Ovary (tissue), 3 donors: ENCODE measurements around the gene IFNW1.
A peak's percentile ranks its signal among the peaks of the same experiment; 100 is the strongest.

Experiments used
- EP300 ChIP-seq: sonication (generic); formaldehyde crosslinking; IDR thresholded peaks from one replicate; pipeline ENCODE4 v1.6.1; 2017; ENCODE audit warnings: antibody characterized with exemption
- POLR2A ChIP-seq: fragments of 450-650 bp; IDR thresholded peaks from one replicate; pipeline ENCODE4 v1.6.1; 2017; ENCODE audit warnings: antibody characterized with exemption, mild to moderate bottlenecking, moderate library complexity
- TF ChIP-seq, protein P1 (sequence below), 3 donors: fragments of 450-650 bp in 2 of 3; fragments of 200-600 bp in 1 of 3; IDR thresholded peaks; one replicate each; pipeline versions ENCODE4 v1.5.1 to v1.8.0; 2016 to 2022; ENCODE audit warnings: antibody characterized with exemption in 3 of 3, mild to moderate bottlenecking in 1 of 3
- donor health status: DM: no; HTN: no; CAD: no.

DNA sequence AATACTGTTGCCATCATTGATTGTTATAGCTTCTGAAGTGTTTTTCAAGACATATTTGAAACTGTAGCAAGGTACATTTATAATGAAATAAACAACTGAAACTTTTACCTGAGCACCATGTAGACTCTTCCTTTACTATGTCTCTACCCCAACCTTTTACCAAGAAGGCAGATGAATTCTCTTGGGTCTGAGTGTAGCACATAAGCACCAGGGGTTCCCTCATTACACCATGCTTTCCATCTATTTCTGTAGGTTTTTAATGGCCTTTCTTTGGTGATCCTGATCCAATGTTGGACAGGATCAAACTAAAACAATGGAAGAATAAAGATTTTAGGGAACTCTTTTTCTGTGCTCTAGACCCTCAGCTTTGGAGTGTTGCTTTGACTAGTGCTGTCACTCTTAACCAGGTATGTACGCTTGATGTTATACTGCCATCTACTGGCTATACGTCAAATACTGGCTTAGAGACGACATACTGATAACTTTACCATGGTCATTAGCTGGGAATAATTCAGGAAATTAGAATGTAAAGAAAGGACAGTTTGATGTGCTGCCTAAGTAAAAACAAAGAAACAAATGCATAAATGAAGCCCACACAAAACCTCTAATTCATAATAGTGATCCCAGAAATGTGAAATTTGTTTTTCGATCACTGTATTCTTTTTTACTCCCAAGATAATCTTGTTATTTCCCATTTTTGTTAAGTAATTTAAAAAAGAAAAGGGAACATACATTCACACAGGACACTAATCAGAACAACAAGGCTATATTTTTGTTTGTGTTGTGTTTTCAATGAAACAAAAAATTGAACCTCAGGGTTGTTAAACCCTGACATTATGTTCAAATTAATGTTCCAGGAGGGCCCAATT lies 30.7 kb downstream of the IFNW1 start:
- TF ChIP-seq, protein P1, sequence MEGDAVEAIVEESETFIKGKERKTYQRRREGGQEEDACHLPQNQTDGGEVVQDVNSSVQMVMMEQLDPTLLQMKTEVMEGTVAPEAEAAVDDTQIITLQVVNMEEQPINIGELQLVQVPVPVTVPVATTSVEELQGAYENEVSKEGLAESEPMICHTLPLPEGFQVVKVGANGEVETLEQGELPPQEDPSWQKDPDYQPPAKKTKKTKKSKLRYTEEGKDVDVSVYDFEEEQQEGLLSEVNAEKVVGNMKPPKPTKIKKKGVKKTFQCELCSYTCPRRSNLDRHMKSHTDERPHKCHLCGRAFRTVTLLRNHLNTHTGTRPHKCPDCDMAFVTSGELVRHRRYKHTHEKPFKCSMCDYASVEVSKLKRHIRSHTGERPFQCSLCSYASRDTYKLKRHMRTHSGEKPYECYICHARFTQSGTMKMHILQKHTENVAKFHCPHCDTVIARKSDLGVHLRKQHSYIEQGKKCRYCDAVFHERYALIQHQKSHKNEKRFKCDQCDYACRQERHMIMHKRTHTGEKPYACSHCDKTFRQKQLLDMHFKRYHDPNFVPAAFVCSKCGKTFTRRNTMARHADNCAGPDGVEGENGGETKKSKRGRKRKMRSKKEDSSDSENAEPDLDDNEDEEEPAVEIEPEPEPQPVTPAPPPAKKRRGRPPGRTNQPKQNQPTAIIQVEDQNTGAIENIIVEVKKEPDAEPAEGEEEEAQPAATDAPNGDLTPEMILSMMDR (IDR thresholded peaks at IDR 0.05), result peak; percentile 44 to 70 (median 64)
- TF ChIP-seq POLR2A, result no peak
- no peak for TF ChIP-seq EP300
